ENCODE results near the gene ZNF492. TPM values are rescaled to one million over a fixed set of nuclear protein-coding genes. Genes with fewer than 3 reads are reported as not detected.

Gene ZNF492
- total and polyA plus RNA-seq, 2 donors from 2014 or later = 0.25 TPM; not detected in 1

DNA sequence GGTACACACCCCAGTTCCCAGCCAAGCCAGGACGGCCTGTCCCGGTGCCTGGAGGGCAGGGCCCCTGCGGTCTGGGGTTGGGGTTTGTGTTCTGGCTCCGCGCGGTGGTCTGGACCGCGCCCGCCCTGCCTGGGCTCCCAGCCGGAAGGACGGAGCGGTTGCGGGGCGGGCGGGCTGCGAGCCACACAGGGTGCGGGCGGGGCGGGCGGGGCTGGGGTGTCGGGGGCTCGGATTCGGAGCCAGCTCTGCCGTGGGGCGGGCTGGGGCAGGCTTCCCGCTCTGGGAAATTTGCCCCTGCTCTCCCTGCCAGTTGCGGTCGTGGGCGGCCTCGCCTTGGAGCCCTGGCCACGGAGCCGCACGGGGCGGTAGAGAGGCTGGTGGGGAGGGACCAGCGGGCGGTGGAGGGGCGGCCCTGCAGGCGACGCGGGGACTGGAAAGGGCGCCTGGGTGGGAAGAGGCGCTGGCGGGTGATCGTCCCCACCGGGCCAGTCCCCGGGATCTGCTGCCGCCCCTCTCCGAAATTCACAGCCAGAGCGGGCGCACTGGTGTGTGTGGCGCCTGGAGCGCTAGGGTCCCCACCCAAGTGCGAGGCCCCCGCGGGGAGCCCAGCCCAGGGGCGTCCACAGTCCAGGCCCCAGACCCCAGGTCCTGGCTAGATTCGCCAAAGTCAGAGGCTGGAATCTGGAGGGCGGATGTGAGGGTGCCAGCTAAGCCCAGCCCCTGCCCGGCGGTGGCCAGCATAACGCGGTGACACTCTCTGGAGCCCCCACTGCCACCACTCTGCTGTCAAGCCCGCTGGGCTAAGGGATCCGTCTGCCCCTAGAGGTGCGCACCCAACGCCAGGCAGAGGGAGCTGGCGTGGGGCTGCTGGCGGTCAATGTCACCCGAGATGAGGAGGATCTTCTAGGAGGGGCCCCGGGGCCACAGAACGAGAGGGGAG lies 11.0 kb upstream of the ZNF492 start:
- Histone ChIP-seq H3K36me3 (ENCODE audit: control insufficient read depth in 2 of 3, insufficient read depth in 3 of 3, low read length in 3 of 3) (no peaks in the 10 kb centered on the region), H3K27me3 (ENCODE audit: control insufficient read depth, insufficient read depth, low read length) (no peaks in the 10 kb centered on the region), H3K4me3 (ENCODE audit: low read length in 3 of 3) (peak overlapping the region in 1 of 3 donors; percentile 25), H3K9me3 (ENCODE audit: control insufficient read depth in 2 of 3, insufficient read depth in 1 of 3, low read length in 3 of 3) (no peaks in the 10 kb centered on the region), H3K27ac (ENCODE audit: low read depth in 2 of 2, low read length in 2 of 2) (no peak overlapping the region), H3K4me1 (ENCODE audit: control insufficient read depth in 2 of 3, insufficient read depth in 2 of 3, low read depth in 1 of 3, low read length in 3 of 3) (no peaks in the 10 kb centered on the region), H3K9ac (ENCODE audit: low read length in 3 of 3) (no peak overlapping the region)
- TF ChIP-seq, protein P1, sequence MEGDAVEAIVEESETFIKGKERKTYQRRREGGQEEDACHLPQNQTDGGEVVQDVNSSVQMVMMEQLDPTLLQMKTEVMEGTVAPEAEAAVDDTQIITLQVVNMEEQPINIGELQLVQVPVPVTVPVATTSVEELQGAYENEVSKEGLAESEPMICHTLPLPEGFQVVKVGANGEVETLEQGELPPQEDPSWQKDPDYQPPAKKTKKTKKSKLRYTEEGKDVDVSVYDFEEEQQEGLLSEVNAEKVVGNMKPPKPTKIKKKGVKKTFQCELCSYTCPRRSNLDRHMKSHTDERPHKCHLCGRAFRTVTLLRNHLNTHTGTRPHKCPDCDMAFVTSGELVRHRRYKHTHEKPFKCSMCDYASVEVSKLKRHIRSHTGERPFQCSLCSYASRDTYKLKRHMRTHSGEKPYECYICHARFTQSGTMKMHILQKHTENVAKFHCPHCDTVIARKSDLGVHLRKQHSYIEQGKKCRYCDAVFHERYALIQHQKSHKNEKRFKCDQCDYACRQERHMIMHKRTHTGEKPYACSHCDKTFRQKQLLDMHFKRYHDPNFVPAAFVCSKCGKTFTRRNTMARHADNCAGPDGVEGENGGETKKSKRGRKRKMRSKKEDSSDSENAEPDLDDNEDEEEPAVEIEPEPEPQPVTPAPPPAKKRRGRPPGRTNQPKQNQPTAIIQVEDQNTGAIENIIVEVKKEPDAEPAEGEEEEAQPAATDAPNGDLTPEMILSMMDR (IDR thresholded peaks at IDR 0.05; ENCODE audit: borderline replicate concordance, extremely low read depth, insufficient read depth) = no peak
- peak; percentile 42 to 63 (median 62) for DNase-seq
- no peak for FAIRE-seq
- intact Hi-C loops (cut with DNase I) = no loop called here

DNA sequence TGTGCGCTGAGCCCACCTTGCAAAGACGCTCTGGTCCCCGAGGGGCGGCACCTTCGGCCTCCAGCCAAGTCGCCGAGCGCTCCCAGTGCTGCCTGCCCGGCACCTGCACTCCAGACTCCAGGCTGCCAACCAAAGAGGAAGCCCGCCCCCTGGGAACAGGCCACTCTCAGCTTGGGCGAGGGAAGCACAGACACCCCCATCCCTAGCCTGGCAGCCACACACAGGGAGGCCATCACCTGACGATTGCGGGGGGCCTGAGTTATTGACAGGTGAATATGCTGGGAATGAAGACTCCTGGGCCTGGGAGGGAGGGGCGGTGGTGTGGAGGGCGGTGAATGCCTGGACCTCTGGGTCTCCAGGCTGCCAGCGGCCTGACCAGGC lies 10.3 kb upstream of the ZNF492 start:
- H3K9me3 ChIP-seq (ENCODE audit: control insufficient read depth in 2 of 3, insufficient read depth in 1 of 3, low read length in 3 of 3) = no peaks in the 10 kb centered on the region
- no peak overlapping the region for H3K27ac ChIP-seq (ENCODE audit: low read depth in 2 of 2, low read length in 2 of 2)
- no peaks in the 10 kb centered on the region for H3K36me3 ChIP-seq (ENCODE audit: control insufficient read depth in 2 of 3, insufficient read depth in 3 of 3, low read length in 3 of 3)
- no peak overlapping the region for H3K4me3 ChIP-seq (ENCODE audit: low read length in 3 of 3)
- H3K4me1 ChIP-seq (ENCODE audit: control insufficient read depth in 2 of 3, insufficient read depth in 2 of 3, low read depth in 1 of 3, low read length in 3 of 3) = no peaks in the 10 kb centered on the region
- no peaks in the 10 kb centered on the region for H3K27me3 ChIP-seq (ENCODE audit: control insufficient read depth, insufficient read depth, low read length)
- TF ChIP-seq, protein P1 (IDR thresholded peaks at IDR 0.05; ENCODE audit: borderline replicate concordance, extremely low read depth, insufficient read depth) = no peak
- FAIRE-seq = no peak
- H3K9ac ChIP-seq (ENCODE audit: low read length in 3 of 3) = no peak overlapping the region
- DNase-seq = peak in 1 of 5 donors; percentile 52
- intact Hi-C loops (cut with DNase I) = no loop called here

DNA sequence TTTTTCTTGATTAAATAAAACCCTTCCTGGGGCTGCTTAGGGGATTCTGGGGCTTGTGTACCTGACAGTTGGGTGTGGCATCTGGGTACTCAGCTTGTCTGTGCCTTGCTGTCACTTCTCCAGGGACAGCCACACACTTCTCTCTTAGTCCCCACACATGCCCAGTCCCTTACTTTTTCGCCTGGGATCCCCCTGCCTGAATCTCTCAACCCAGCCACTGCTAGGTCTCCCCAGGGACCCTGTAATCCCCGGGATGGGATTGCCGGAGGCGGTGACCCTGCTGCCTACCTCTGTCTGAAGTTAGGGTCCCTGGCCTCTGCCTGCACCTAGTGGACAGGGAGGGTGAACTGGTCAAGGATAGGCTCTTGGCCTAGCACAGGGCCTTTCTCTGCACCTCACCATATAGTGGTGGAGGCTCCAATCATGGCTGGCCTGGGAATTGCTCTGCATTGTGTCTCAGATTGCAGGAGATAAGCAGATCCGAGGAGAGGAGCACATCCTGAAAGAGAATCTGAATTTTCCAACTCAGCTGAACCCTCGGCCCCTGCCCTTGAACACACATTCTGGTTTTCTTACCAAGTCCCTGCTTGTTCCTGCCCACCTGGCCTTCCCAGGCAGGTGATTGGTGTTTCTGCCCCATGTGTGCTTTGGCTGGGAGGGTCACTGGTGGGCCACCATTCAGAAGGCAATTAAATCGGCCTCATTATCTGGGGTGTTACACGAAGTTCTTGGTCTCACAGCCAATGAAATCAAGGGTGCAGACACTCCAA lies 8.7 kb upstream of the ZNF492 start:
- Histone ChIP-seq H3K27ac (ENCODE audit: low read depth in 2 of 2, low read length in 2 of 2) (no peak overlapping the region), H3K4me3 (ENCODE audit: low read length in 3 of 3) (no peak overlapping the region), H3K9ac (ENCODE audit: low read length in 3 of 3) (no peak overlapping the region), H3K9me3 (ENCODE audit: control insufficient read depth in 2 of 3, insufficient read depth in 1 of 3, low read length in 3 of 3) (no peaks in the 10 kb centered on the region), H3K27me3 (ENCODE audit: control insufficient read depth, insufficient read depth, low read length) (no peaks in the 10 kb centered on the region), H3K4me1 (ENCODE audit: control insufficient read depth in 2 of 3, insufficient read depth in 2 of 3, low read depth in 1 of 3, low read length in 3 of 3) (no peaks in the 10 kb centered on the region), H3K36me3 (ENCODE audit: control insufficient read depth in 2 of 3, insufficient read depth in 3 of 3, low read length in 3 of 3) (no peaks in the 10 kb centered on the region)
- FAIRE-seq = no peak
- intact Hi-C loops (cut with DNase I) = no loop called here
- TF ChIP-seq, protein P1 (IDR thresholded peaks at IDR 0.05; ENCODE audit: borderline replicate concordance, extremely low read depth, insufficient read depth) = no peak
- DNase-seq = no peak
